HG03432 (cell line): ENCODE measurements around the gene CCL11.

Source experiments
- ATAC-seq: cut with Tn5 transposase; IDR thresholded peaks from one replicate; pipeline ENCODE4 v1.9.1; 2021; ENCODE audit warnings: mild to moderate bottlenecking, moderate library complexity; ENCODE audit not compliant: unreplicated experiment

The CCL11 gene

DNA sequence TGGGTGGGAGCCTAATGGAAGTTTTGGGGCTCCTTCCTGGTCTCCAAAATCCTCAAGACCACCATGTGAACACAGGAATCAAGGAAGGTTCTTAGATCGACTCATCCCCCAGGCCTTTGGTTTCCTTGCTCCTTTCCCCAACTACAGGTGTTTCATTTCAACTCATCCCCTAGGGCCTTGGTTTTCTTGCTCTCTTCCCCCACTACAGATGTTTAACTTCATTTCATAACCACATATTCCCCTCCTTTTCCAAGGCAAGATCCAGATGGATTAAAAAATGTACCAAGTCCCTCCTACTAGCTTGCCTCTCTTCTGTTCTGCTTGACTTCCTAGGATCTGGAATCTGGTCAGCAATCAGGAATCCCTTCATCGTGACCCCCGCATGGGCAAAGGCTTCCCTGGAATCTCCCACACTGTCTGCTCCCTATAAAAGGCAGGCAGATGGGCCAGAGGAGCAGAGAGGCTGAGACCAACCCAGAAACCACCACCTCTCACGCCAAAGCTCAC lies at the start of gene CCL11:
CCL11 (plus strand) TSS at position 457 of the 507 bp plus-strand sequence. CDS start 67 bp downstream, outside the sequence.
- ATAC-seq = no peak

DNA sequence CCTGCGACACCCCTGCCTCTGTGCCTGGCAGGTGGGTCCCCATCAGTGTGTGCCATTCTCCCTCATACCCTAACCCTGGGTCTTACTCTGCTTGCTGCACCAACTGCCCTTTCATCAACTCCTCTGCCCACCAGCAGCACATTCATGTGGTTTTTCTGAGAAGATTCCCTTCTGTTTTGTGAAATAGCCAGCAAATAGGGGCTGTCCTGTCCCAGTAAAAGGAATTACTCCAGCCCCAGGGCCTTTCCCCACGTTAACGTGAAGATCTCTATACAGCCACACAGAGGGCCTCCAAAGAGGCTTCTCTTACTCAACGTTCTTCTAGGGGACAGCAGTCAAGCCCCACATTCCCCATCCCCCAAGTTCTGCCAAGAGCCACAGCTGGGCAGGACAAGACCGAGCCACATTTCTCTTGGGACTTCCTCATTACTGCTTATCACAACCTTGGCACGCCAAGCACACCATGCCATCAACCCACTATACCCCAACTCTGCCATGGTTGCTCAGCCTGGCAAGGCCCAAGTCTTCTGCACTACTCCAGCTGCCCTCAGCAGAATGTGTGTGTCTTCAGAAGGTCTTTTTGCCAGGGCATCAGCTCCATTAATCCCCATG lies 49.2 kb upstream of the CCL11 start:
- ATAC-seq = no peak

DNA sequence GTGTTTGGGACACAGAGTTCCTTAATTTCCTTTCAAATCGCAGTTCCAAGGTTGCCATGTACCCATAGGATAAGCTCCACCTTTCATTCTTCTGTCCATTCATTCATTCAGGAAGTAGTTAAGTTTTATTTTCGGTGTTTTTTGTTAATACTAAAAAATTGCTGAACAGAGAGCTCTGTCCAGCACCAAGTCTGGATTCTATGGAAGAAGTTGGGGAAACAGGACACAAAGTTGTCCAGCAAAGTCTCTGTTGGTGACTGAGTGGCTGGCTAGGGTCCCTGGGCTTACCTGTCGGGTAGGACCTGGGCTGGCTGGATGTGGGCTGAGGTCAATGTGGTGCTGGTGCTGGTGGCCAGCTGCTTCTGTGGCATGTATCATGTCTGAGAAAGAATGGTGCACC lies 48.1 kb upstream of the CCL11 start:
- no peak for ATAC-seq

DNA sequence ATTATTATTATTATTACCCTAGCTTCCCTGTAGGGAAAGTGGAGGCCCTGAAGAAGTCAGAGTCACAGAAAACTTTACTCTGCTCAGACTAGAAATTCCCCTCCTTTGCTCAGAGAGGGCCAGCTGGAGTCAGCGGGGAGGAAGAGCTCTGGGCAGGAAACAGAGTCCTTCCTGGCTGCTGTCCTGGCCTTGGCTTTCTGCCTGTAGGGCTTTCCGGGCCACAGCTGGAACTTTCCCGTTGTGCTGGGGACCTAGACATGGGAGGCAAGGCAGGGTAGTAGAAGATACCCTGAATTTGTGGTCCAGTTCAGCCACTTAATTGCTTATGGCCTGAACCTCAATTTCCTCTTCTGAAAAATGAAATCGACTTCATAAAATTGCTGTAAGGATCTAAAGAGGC lies 44.5 kb upstream of the CCL11 start:
- no peak for ATAC-seq

DNA sequence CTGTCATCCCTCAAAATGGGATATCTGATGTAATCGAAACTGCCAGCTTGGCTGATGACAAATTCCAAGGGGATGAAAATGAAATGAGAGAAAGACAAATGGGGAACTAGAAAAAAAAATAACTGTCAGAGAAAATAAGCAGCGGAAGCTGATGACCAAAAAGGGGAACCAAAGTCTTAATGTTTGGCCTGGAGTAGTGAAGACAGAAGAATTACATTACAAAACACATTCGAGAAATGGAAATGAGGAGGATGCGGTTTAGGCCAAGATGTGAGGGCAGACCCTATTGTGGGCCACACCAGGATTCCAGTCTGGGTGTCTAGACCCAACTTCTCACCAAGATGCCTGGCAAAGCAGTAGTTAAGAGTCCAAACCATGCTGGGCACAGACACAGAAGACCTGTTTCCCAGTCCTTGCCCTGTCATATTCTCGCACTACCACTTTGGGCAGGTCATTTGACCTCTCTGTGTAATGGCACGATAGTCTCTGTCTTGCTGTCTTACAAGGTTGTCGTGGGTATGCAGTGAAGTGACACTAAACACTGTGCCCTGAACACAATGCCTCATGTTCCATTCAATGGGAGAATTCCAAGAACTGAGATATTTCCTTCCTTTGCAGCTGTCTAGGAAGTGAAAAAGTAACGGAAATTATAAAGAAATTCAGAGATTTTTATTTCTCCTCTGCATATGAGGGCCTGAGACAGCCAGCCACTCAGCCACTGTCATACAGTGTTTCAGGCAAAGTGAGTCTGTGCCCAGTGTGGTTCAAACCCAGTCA lies 42.8 kb upstream of the CCL11 start:
- ATAC-seq = no peak

DNA sequence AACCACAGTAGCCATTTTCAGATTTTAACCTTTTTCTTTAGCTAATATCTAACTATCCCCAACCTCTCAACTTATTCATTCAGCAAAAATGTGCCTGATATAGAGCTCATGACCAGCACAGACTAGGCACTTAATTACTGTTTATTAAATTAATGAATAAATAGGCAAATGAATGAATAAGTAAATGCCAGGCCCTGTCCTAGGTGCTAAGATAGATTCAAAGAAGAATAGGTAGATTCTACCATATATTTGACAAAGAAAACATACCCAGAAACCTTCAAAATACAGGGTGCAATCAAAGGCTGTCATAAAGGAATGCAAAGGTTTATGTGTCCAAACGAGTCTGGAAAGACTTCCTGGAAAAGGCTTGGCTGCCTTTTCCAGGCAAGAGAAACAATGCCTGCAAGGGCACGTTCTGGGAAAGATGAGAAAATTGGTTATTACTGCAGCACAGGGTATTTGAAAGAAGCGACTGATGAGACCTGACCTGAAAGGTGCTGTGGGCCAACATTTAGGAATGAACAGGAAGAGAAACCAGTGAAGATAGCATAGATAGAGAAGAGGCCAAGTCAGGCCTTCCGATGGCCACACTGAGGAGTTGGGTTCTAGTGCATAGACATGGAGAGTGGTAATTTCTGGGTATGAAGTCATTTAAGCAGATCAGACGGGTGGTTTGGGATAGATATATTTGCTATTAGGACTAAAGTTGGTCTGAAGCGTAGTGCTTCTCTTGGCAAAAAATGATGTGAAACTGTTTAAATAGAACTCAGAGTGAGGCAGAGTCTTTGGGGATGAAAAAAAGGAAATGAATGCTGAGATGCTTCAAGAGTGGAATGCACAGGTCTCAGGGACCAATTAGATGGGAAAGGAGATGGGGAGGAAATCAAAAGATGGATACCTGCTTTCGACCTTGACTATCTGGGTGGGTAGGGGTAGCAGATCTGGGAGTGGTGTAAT lies 41.9 kb upstream of the CCL11 start:
- ATAC-seq = no peak

DNA sequence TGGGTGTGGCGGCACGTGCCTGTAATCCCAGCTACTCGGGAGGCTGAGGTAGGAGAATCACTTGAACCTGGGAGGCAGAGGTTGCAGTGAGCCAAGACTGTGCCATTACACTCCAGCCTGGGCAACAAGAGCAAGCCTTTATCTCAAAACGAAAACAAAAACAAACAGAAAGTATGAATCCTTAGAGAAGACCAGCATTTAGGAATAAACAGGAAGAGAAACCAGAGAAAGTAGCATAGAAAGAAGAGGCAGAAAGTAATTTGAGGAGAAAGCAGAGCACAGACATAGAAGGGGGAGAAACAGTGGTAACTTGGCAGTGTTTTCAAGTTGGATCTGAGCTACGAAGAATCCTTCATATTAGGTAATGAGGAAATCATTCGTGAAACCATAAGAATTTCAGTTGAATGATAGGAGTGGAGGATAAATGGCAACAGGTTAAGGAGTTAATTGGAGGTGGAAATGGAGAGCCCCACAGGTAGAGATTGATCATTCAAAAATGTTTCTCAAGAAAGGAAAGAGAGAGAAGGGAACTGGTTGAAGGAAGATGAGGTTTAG lies 40.1 kb upstream of the CCL11 start:
- no peak for ATAC-seq

DNA sequence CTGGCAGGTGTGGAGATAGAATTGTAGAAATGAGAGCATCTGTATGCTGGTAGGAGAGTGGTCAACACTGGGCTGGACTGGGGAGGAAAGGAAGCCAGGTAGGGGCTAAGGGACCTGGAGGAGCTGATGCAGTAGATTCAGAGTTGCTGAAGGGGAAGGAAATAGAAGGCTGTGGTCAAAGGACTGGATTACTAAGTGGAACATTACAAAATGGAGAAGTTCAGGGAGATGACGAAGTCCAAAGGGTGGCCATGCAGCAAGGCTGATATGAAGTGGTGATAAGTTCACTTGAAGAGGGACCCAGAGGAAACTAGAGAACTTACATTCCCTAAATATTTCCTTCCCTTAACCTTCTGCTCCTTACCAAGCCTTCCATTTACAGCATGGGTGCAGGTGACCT lies 39.1 kb upstream of the CCL11 start:
- ATAC-seq = no peak

DNA sequence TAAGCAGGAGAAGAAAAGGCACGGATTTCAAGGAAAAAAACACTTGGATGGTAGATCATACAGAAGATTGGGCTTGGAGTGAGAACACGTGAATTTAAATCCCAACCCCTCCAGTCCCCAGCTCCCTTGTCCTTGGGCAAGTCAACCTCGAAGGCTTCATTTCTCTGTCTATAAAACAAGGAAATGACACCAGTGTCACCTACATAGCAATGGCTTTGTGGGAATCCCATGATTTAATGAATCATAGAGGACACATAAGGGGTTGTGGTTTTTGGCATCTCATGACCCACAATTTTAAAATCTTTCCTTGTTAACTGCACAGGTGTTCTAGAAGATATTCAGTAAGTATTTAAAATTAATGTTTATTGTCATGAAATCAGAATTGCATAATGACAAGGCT lies 38.7 kb upstream of the CCL11 start:
- ATAC-seq = no peak

DNA sequence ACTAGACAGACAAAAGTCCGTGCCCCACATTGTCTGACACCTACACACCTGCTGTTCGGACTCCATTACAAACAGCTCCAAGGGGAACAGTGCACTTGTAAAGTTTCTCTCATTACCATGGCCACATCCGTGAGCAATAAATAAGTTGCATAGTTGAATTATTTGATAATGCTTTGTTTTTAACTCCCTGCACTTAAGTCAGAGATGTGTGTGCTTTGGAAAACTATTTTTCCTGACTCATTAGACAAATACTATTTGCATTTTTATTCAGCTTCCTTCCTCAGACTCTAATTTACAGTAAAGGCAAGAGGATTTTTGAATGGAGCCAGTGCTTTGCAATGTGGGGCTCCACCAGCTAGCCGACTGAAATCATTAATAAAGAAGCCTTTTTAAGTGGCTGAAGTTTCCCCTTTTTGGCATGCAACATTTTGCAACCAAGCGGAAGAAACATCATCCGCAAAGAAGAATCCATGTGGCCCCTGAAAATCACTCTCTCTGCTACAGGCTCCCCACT lies 37.0 kb upstream of the CCL11 start:
- no peak for ATAC-seq

DNA sequence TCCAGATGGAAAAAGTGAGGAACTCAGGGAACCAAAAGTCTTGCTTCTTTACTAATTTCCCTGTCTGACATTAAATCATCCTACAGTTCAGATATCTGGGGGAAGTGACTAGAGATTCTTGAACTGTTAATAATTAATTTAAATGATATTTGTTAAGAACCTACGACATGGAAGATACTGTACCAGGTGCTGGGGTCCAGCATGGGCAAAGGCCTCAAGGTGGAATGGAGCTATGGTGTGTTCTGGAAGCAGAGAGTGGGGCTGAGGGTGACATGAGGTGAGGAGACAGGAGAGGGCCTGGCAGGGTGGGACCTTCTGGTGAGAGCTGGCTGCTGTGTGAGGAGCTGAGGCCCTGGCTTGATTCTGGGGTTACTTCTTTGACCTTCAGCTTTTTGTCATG lies 36.5 kb upstream of the CCL11 start:
- no peak for ATAC-seq

DNA sequence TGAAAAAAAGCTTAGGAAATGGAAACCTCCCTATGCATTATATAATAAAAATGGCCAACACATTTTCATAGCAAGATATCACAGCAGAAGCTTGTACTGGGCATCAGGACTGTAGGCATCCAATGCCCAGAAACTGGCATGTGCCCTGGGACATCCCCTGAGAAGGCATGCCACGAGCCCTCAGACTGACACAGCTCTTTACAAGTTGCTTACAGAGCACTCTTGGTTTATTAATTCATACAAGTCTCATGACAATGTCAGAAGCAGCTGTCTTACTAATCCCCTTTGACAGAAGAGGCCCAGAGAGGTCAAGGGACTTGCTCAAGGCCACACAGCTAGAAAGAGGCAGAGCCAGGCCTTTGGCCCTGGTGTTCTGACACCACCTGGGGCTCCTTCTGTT lies 36.1 kb upstream of the CCL11 start:
- ATAC-seq = no peak

DNA sequence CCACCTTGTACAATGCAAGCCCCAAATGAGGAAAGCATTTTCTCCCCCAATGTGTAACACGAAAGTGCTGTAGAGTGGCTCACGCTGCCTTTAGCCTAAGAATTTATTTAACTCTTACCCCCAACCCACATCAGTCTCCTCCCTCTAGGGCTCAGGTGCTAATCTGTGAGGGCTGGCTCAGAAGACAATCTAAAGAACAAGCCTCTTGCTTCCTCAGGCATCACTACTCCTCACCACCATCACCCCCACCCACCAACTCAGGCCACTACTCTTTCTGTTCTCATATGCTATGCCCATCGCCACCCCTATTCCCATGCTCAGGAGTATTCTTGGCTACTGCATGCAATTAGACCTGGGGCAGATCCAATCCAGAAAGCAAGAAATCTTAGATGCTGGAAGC lies 34.4 kb upstream of the CCL11 start:
- no peak for ATAC-seq

DNA sequence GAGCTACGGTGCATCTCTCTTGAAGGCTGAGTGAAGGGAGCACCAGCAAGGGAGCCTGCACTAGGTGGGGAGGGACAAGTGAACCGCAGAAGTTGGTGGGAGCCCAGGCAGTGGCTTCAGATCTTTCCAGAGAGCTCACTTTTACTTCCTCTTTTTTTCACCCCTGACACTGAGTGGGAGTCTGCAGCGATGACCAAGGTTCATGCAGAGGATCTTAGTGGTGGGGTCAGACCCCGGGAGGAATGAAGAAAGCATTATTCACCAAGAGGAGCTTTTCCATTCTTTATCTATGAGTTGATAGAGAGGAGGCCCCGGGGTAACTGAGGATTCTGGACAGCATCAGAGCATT lies 33.5 kb upstream of the CCL11 start:
- ATAC-seq = peak; percentile 62

DNA sequence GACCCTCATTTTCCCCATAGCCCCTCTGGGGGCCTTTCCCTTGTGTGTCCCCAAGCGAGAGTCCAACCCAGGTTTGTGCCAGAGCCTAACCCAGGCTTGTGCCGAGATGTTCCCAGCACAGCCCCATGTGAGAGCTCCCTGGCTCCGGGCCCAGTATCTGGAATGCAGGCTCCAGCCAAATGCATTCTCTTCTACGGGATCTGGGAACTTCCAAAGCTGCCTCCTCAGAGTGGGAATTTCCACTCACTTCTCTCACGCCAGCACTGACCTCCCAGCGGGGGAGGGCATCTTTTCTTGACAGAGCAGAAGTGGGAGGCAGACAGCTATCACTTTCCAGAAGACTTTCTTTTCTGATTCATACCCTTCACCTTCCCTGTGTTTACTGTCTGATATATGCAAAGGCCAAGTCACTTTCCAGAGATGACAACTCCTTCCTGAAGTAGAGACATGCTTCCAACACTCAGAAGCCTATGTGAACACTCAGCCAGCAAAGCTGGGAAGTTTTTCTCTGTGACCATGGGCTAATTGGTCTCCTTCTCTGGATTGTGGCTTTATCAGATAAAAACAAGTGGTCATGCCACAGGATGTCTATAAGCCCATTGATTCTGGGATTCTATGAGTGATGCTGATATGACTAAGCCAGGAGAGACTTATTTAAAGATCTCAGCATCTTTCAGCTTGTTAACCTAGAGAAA lies 33.0 kb upstream of the CCL11 start:
- no peak for ATAC-seq

DNA sequence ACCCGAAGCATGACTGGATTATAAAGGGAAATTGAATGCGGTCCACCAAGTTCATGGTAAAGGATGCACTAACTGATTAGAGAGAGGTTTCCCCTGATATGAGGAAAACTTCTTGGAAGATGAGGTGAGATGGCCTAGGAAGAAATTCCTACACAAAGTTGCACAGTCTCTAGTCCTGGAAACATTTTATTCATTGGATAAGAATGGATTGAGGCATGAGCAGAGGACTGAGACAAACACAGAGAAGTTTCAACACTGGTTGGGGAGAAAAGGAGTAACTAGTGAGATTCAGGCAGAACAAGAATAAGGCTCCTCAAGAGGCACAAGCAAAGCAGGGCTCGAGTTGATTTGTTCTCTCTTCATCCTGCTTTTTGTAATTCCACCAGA lies 32.4 kb upstream of the CCL11 start:
- ATAC-seq = no peak

DNA sequence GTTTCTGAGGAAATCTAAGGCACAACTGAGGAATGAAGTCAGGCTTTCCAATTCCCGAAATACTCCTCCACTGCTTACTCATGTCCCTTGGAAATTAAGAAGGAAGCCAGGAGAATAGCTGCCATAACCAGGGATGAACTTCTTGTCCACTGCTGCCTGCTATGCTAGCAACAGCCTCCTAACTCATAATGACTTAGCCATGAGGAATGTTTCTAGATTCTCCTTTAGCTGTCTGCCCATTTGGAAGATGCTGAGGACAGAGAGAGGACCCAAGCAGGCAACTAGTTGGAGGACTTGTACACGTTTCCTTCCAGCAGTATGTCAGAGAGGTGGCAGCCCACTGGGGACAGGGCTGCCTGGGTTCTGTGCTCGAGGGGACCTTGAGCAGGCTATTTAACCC lies 31.4 kb upstream of the CCL11 start:
- no peak for ATAC-seq

DNA sequence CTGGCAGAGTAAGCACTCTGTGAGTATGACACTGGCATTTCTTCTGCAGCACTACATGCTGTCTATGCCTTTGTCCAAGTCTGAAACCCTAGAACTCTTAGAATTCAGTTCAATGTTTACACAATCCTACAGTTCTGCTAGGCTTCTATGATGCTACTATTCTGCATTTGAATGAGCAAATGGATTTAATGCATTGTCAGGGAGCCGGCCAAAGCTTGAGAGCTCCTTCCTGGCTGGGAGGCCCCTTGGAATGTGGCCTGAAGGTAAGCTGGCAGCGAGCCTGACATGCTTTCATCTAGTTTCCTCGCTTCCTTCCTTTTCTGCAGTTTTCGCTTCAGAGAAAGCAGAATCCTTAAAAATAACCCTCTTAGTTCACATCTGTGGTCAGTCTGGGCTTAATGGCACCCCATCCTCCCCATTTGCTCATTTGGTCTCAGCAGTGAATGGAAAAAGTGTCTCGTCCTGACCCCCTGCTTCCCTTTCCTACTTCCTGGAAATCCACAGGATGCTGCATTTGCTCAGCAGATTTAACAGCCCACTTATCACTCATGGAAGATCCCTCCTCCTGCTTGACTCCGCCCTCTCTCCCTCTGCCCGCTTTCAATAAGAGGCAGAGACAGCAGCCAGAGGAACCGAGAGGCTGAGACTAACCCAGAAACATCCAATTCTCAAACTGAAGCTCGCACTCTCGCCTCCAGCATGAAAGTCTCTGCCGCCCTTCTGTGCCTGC lies 30.7 kb upstream of the CCL11 start, which contains the start of gene CCL2:
CCL2 (plus strand) TSS at position 635 of the 730 bp plus-strand sequence; CDS start at position 700, 65 bp downstream.
- no peak for ATAC-seq

DNA sequence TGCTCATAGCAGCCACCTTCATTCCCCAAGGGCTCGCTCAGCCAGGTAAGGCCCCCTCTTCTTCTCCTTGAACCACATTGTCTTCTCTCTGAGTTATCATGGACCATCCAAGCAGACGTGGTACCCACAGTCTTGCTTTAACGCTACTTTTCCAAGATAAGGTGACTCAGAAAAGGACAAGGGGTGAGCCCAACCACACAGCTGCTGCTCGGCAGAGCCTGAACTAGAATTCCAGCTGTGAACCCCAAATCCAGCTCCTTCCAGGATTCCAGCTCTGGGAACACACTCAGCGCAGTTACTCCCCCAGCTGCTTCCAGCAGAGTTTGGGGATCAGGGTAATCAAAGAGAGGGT lies 30.2 kb upstream of the CCL11 start:
- no peak for ATAC-seq

DNA sequence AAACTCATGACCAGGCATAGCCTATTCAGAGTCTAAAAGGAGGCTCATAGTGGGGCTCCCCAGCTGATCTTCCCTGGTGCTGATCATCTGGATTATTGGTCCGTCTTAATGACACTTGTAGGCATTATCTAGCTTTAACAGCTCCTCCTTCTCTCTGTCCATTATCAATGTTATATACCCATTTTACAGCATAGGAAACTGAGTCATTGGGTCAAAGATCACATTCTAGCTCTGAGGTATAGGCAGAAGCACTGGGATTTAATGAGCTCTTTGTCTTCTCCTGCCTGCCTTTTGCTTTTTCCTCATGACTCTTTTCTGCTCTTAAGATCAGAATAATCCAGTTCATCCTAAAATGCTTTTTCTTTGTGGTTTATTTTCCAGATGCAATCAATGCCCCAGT lies 29.7 kb upstream of the CCL11 start:
- ATAC-seq = no peak
